ENCODE results near the gene SIL1.

The SIL1 gene

DNA sequence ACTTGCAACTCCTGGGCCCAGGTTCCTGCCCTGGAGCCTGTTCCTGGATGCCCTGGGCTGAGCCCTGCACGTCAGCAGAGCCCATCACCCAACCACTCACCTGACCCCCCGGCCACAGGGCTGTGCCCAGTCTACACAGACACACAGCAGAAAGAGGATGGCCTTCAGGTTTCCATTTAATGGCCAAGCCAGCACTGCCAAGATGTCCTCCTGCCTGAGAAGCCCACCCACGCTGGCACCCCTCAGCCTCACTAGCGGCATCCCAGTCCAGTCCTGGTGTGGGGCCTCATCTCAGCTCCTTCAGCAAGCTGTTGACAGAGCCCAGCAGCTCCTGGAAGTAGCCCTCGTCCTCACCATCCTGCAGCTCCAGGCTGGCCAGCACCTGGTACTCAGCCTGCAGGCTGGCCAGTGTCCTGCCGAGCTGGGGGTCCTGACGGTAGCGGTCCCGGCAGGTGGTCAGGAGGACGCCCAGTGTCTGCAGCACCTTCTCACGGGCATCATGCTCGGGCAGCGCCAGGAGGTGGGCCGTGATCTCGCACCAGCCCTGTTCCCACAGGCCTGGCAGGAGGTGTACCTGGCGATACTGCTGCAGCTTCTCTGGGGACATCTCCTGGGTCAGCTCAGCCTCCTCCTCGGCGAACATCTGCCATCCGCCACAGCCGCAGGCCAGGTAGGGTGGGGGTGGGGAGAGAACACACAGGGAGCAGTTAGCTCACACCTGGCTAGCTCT, 251.2 kb downstream of the SIL1 start:
- no peaks in the 10 kb centered on the region for H3K9me2 ChIP-seq (ENCODE audit: low read depth, low read length)
- H3K27ac ChIP-seq (ENCODE audit: low read depth, low read length, poor library complexity, severe bottlenecking), result no peak overlapping the region
- no peak overlapping the region for H3K4me2 ChIP-seq (ENCODE audit: low read length)
- H3K4me1 ChIP-seq (ENCODE audit: insufficient read depth, low read length, severe bottlenecking), result no peaks in the 10 kb centered on the region
- H3F3A ChIP-seq (ENCODE audit: insufficient read depth, low read length), result no peaks in the 10 kb centered on the region
- H3K4me3 ChIP-seq (ENCODE audit: low read depth, low read length, poor library complexity, severe bottlenecking), result no peak overlapping the region
- no peaks in the 10 kb centered on the region for H3K9me3 ChIP-seq (ENCODE audit: low read length)
- H3K27me3 ChIP-seq (ENCODE audit: insufficient read depth, low read length), result no peaks in the 10 kb centered on the region
- H3K79me2 ChIP-seq (ENCODE audit: insufficient read depth, low read length), result no peaks in the 10 kb centered on the region
- no peaks in the 10 kb centered on the region for H4K20me1 ChIP-seq (ENCODE audit: insufficient read depth, low read length)
- TF ChIP-seq, protein P1, sequence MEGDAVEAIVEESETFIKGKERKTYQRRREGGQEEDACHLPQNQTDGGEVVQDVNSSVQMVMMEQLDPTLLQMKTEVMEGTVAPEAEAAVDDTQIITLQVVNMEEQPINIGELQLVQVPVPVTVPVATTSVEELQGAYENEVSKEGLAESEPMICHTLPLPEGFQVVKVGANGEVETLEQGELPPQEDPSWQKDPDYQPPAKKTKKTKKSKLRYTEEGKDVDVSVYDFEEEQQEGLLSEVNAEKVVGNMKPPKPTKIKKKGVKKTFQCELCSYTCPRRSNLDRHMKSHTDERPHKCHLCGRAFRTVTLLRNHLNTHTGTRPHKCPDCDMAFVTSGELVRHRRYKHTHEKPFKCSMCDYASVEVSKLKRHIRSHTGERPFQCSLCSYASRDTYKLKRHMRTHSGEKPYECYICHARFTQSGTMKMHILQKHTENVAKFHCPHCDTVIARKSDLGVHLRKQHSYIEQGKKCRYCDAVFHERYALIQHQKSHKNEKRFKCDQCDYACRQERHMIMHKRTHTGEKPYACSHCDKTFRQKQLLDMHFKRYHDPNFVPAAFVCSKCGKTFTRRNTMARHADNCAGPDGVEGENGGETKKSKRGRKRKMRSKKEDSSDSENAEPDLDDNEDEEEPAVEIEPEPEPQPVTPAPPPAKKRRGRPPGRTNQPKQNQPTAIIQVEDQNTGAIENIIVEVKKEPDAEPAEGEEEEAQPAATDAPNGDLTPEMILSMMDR (IDR thresholded peaks at IDR 0.05; ENCODE audit: low read length), result no peak
- TF ChIP-seq EZH2 (IDR thresholded peaks at IDR 0.05; ENCODE audit: borderline replicate concordance, low read length), result no peak
- no peaks in the 10 kb centered on the region for H3K36me3 ChIP-seq (ENCODE audit: insufficient read depth, low read length)
- no peak overlapping the region for H2AFZ ChIP-seq (ENCODE audit: low read length)
- H3K9ac ChIP-seq (ENCODE audit: low read length), result no peak overlapping the region

DNA sequence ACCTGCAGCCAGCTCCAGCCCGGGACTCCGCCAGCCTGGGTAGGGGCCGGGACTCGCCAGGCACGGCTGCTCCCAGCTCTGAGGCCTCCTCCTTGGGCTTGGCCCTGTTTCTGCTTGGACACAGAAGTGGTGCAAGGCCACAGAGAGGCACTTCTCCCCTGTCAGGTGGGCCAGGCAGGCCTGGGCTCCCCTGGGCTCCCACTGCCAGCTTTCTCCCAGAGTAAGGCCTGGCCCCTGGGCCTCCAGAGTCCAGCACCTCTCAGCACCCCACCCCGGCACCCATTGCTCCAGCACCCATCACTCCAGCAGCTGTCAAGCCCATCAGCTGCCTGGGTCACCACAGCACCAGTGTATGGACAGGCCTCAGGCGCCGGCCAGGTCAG, 251.9 kb downstream of the SIL1 start:
- no peaks in the 10 kb centered on the region for H3K9me2 ChIP-seq (ENCODE audit: low read depth, low read length)
- H3K27me3 ChIP-seq (ENCODE audit: insufficient read depth, low read length), result no peaks in the 10 kb centered on the region
- H3K4me3 ChIP-seq (ENCODE audit: low read depth, low read length, poor library complexity, severe bottlenecking), result no peak overlapping the region
- TF ChIP-seq EZH2 (IDR thresholded peaks at IDR 0.05; ENCODE audit: borderline replicate concordance, low read length), result no peak
- TF ChIP-seq, protein P1 (IDR thresholded peaks at IDR 0.05; ENCODE audit: low read length), result no peak
- no peaks in the 10 kb centered on the region for H3K79me2 ChIP-seq (ENCODE audit: insufficient read depth, low read length)
- no peak overlapping the region for H3K4me2 ChIP-seq (ENCODE audit: low read length)
- H2AFZ ChIP-seq (ENCODE audit: low read length), result no peak overlapping the region
- no peaks in the 10 kb centered on the region for H3K4me1 ChIP-seq (ENCODE audit: insufficient read depth, low read length, severe bottlenecking)
- no peak overlapping the region for H3K9ac ChIP-seq (ENCODE audit: low read length)
- H3K27ac ChIP-seq (ENCODE audit: low read depth, low read length, poor library complexity, severe bottlenecking), result no peak overlapping the region
- no peaks in the 10 kb centered on the region for H4K20me1 ChIP-seq (ENCODE audit: insufficient read depth, low read length)
- H3K36me3 ChIP-seq (ENCODE audit: insufficient read depth, low read length), result no peaks in the 10 kb centered on the region
- H3K9me3 ChIP-seq (ENCODE audit: low read length), result no peaks in the 10 kb centered on the region
- H3F3A ChIP-seq (ENCODE audit: insufficient read depth, low read length), result no peaks in the 10 kb centered on the region

DNA sequence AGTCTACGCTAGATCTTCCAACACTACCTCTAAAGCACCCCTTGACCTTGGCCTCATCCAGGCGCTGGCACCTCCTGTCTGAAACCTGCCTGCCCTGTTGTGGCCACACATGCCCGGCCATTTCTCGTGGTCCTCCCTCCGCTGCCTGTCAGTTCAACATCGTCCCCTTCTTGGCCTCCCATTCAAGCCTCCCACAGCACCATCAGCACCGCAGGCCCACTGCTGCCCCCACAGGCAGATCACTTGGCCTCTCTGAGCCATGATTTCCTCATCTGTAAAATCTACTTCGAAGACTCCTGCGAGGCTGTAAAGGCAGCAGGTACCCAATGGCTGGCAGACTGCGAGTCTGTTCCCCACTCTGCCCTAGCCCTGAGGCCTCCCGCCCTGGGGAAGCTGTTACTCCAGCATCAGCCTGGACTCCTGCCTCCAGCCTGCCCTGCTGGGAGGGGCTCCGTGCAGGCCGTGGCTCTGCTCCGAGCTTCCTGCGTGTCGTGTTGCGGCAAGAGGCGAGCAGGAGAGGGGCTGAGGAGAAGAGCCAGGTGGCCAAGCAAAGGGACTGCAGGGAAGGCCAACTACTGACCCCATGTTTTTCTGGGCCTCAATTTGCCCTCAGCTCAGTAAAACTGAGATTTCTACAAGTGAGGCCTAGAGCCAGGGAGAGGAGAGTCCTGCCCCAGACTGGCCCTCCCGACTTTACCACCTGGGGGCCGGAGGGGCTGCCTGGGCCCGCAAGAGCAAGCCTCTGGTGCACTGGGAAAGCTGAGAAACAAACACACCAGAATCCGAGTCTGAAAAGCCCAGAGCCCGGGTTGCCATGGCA, 252.5 kb downstream of the SIL1 start:
- no peak overlapping the region for H3K27ac ChIP-seq (ENCODE audit: low read depth, low read length, poor library complexity, severe bottlenecking)
- no peaks in the 10 kb centered on the region for H3K4me1 ChIP-seq (ENCODE audit: insufficient read depth, low read length, severe bottlenecking)
- no peaks in the 10 kb centered on the region for H4K20me1 ChIP-seq (ENCODE audit: insufficient read depth, low read length)
- no peaks in the 10 kb centered on the region for H3K9me3 ChIP-seq (ENCODE audit: low read length)
- H3F3A ChIP-seq (ENCODE audit: insufficient read depth, low read length), result no peaks in the 10 kb centered on the region
- no peak overlapping the region for H3K4me3 ChIP-seq (ENCODE audit: low read depth, low read length, poor library complexity, severe bottlenecking)
- H3K4me2 ChIP-seq (ENCODE audit: low read length), result no peak overlapping the region
- no peaks in the 10 kb centered on the region for H3K36me3 ChIP-seq (ENCODE audit: insufficient read depth, low read length)
- no peak overlapping the region for H2AFZ ChIP-seq (ENCODE audit: low read length)
- H3K79me2 ChIP-seq (ENCODE audit: insufficient read depth, low read length), result no peaks in the 10 kb centered on the region
- H3K9ac ChIP-seq (ENCODE audit: low read length), result no peak overlapping the region
- no peaks in the 10 kb centered on the region for H3K27me3 ChIP-seq (ENCODE audit: insufficient read depth, low read length)
- TF ChIP-seq, protein P1 (IDR thresholded peaks at IDR 0.05; ENCODE audit: low read length), result no peak
- TF ChIP-seq EZH2 (IDR thresholded peaks at IDR 0.05; ENCODE audit: borderline replicate concordance, low read length), result no peak
- no peaks in the 10 kb centered on the region for H3K9me2 ChIP-seq (ENCODE audit: low read depth, low read length)

All from OCI-LY1 (cell line).